Right renal cortex interstitium (tissue), 3 donors: ENCODE measurements around the gene RRN3. TPM values are rescaled to one million over a fixed set of nuclear protein-coding genes. Genes with fewer than 3 reads are reported as not detected.
"Not testable (repeated sequence)": the region's sequence is repeated elsewhere in the genome, so short reads cannot be mapped to it uniquely, and the experiment has no call there.

Experiments
- DNase-seq, 3 donors: peaks; one replicate each; pipeline ENCODE4 v3.0.0-alpha.2; 2013; ENCODE audit warnings: low read depth in 3 of 3, low spot score in 2 of 3
- polyA plus RNA-seq, 3 donors: library from polyadenylated mRNA; unstranded; fragments of 120-200 nt; gene quantifications; one replicate each; pipeline ENCODE4 v1.2.1, GENCODE V29; 2013; ENCODE audit not compliant: insufficient read length in 3 of 3

The RRN3 gene
- polyA plus RNA-seq, 3 donors: 40.0 to 44.4 (median 43.6) TPM

GRCh38 chr16:15100372-15100987, 6.4 kb upstream of the RRN3 start:
- DNase-seq: not testable (repeated sequence)

- DNase-seq: not testable (repeated sequence)
Observed at GRCh38 chr16:15099366-15099909, 5.4 kb upstream of the RRN3 start.

- DNase-seq: not testable (repeated sequence)
Observed at GRCh38 chr16:15096583-15096972, 2.5 kb upstream of the RRN3 start.

- DNase-seq: not testable (repeated sequence)
Observed at GRCh38 chr16:15093571-15093954, 509 bp downstream of the RRN3 start.

GRCh38 chr16:15090663-15091269, 3.3 kb downstream of the RRN3 start:
- not testable (repeated sequence) for DNase-seq

- not testable (repeated sequence) for DNase-seq
Observed at GRCh38 chr16:15082788-15083187, 11.3 kb downstream of the RRN3 start.

GRCh38 chr16:15080883-15081282, 13.2 kb downstream of the RRN3 start:
- not testable (repeated sequence) for DNase-seq

- not testable (repeated sequence) for DNase-seq
Observed at GRCh38 chr16:15076161-15076560, 17.9 kb downstream of the RRN3 start.

- DNase-seq: no peak
Observed at GRCh38 chr16:15073101-15073500, 21.0 kb downstream of the RRN3 start.

GRCh38 chr16:15071916-15072769, 21.9 kb downstream of the RRN3 start:
- DNase-seq: not testable (repeated sequence)

GRCh38 chr16:15071013-15071412, 23.1 kb downstream of the RRN3 start:
- DNase-seq: not testable (repeated sequence)

- DNase-seq: not testable (repeated sequence)
Observed at GRCh38 chr16:15066690-15067089, 27.4 kb downstream of the RRN3 start.

GRCh38 chr16:15065961-15066360, 28.1 kb downstream of the RRN3 start:
- not testable (repeated sequence) for DNase-seq

GRCh38 chr16:15062085-15062810, 31.8 kb downstream of the RRN3 start:
- not testable (repeated sequence) for DNase-seq

GRCh38 chr16:15059324-15059723, 34.7 kb downstream of the RRN3 start:
- no peak for DNase-seq

GRCh38 chr16:15057681-15058417, 36.2 kb downstream of the RRN3 start:
- DNase-seq: no peak

- DNase-seq: peak in 1 of 3 donors; percentile 23
Observed at GRCh38 chr16:15055141-15056053, 38.7 kb downstream of the RRN3 start.

- no peak for DNase-seq
Observed at GRCh38 chr16:15054357-15055140, 39.5 kb downstream of the RRN3 start.
